ENCODE measurements around the gene ZNF423.

ZNF423 gene

GRCh38 chr16:49528866-49529288 lies 327.0 kb downstream of the ZNF423 start:
- no peak for DNase-seq (ENCODE audit: low read depth)
- TF ChIP-seq CTCF (conservative IDR thresholded peaks at IDR 0.05; ENCODE audit: low read length): no peak
- H3K4me3 ChIP-seq (ENCODE audit: low read length): no peak overlapping the region

GRCh38 chr16:49528060-49528865 lies 327.6 kb downstream of the ZNF423 start:
- TF ChIP-seq CTCF (conservative IDR thresholded peaks at IDR 0.05; ENCODE audit: low read length): no peak
- 0 out of 2 replicates have a peak overlapping the region, but pooled peaks have one; percentile 12 for H3K4me3 ChIP-seq (ENCODE audit: low read length)

GRCh38 chr16:49527611-49528010 lies 328.3 kb downstream of the ZNF423 start:
- TF ChIP-seq CTCF (conservative IDR thresholded peaks at IDR 0.05; ENCODE audit: low read length): no peak
- no peak for DNase-seq (ENCODE audit: low read depth)
- no peak overlapping the region for H3K4me3 ChIP-seq (ENCODE audit: low read length)

More at GRCh38 chr16:49528060-49528865, 327.6 kb downstream of the ZNF423 start:
- DNase-seq (ENCODE audit: low read depth): no peak

GRCh38 chr16:49526860-49527365 lies 329.0 kb downstream of the ZNF423 start:
- no peak overlapping the region for H3K4me3 ChIP-seq (ENCODE audit: low read length)
- no peak for DNase-seq (ENCODE audit: low read depth)
- TF ChIP-seq CTCF (conservative IDR thresholded peaks at IDR 0.05; ENCODE audit: low read length): no peak

- H3K4me3 ChIP-seq (ENCODE audit: low read length): no peak overlapping the region
- no peak for TF ChIP-seq CTCF (conservative IDR thresholded peaks at IDR 0.05; ENCODE audit: low read length)
- no peak for DNase-seq (ENCODE audit: low read depth)
Measured at GRCh38 chr16:49524947-49525315, 331.0 kb downstream of the ZNF423 start.

- DNase-seq (ENCODE audit: low read depth): no peak
- TF ChIP-seq CTCF (conservative IDR thresholded peaks at IDR 0.05; ENCODE audit: low read length): no peak
- no peak overlapping the region for H3K4me3 ChIP-seq (ENCODE audit: low read length)
Measured at GRCh38 chr16:49524216-49524946, 331.5 kb downstream of the ZNF423 start.
